Amniotic stem cell (primary cell): ENCODE measurements around the gene RTF2.

Experiments used
- DNase-seq: peaks from one replicate; lab custom pipeline; 2025; lab: John Stamatoyannopoulos, UW

RTF2 gene, protein sequence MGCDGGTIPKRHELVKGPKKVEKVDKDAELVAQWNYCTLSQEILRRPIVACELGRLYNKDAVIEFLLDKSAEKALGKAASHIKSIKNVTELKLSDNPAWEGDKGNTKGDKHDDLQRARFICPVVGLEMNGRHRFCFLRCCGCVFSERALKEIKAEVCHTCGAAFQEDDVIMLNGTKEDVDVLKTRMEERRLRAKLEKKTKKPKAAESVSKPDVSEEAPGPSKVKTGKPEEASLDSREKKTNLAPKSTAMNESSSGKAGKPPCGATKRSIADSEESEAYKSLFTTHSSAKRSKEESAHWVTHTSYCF

GRCh38 chr20:56468316-56469076 lies at the start of gene RTF2:
Gene RTF2, plus strand, starts transcription at chr20:56468627. Its CDS starts 71 bp downstream, at chr20:56468698.
- peak; percentile 96 for DNase-seq

DNA sequence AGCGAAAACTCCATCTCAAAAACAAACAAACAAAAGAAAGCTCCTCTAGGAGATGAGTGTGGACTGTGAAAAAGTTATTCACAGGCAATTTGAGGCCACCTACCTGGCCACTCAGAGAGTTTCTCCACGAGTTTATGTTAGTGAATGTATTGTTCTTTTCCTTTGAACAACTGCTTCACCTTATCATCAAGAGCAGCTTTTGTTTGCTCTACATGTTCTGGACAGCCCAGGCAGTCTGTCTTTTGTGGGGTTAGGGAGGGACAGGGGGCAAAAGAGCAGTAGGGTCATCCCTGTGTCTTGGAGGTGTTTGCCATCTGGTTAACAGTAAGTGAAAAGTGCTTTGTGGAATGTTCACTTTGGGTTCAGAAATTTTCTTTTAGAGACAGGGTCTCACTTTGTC lies 48.4 kb upstream of the RTF2 start:
- no peak for DNase-seq

GRCh38 chr20:56420940-56421688 lies 47.3 kb upstream of the RTF2 start:
- no peak for DNase-seq

- DNase-seq = peak; percentile 8
Observed at GRCh38 chr20:56422076-56422823, 46.2 kb upstream of the RTF2 start.

- DNase-seq = no peak
Observed at GRCh38 chr20:56422824-56423189, 45.6 kb upstream of the RTF2 start.

- DNase-seq = no peak
Observed at GRCh38 chr20:56423211-56423610, 45.2 kb upstream of the RTF2 start.

DNA sequence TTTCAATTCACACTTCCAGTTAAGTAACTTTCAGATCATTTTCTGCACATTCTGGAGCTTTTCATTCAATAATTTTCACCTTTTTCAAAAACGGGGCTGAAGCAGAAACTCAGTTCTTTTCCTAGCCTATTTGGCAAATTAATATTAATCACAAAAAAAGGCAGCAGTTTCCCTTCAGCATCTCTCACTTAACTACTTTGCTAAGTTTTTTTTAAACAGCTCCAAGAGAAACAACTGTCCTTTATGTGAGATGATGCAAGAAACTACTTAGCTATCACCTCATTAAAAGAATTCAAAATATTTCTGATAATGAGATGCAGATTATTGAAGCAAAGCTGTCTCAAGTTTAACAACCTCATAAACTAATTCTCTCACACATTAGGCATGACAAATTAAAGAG lies 44.5 kb upstream of the RTF2 start:
- no peak for DNase-seq

- DNase-seq = no peak
Observed at GRCh38 chr20:56424931-56425330, 43.5 kb upstream of the RTF2 start.

DNA sequence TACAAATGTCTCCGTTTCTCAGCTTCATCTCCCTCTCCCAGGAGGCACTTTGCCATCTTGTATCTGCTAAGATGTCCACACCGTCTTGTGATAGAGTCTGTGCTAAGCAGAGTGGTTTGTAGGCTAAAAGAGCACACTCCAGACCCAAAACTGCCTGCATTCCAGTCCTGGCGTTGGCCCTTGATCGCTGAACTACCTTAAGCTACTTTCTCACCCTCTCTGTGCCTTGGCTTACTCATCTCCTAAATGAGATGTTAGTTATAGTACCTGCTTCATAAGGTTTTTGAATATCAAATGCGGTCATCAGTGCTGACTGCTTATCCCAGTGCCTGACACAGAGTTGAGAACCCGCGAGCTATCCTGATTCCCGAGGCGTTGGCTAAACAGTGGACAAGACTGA lies 42.4 kb upstream of the RTF2 start:
- no peak for DNase-seq

DNA sequence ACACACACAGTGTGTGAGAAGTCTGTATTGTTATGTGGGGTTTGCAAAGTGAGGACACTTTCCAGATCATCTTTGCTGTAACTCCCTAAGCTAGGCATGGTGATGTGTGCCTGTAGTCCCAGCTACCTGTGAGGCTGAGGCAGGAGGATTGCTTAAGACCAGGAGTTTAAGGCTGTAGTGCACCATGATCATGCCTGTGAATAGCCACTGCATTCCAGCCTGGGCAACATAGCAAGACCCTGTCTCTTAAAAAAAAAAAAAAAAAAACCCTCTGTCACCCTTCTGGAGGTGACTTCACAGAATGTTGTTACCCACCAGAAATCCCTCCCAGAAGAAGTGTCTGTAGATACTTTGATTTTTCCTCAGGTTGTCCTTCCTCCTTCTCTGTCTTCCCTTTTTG lies 41.5 kb upstream of the RTF2 start:
- DNase-seq = no peak

GRCh38 chr20:56427797-56428196 lies 40.6 kb upstream of the RTF2 start:
- DNase-seq = no peak

DNA sequence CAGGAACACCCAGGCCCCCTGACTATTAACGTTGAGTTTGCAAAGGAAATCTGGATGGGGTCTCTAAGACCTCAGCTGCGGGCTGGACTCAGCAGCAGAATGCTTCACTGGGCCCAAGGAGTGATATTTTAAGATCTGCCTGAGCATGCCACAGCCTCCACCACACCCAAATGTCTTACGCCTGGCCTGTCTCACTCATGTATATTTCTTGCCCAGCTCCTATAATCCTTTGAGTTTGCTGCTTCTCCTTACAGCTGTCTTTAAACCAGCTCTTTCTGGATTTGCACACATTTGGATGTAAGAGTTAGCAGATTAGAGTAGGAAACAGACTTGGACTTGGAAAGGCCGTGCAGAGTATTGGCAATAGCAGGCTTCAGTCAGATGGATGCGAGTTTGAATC lies 40.0 kb upstream of the RTF2 start:
- DNase-seq = no peak

- DNase-seq = no peak
Observed at GRCh38 chr20:56428881-56429280, 39.5 kb upstream of the RTF2 start.

- DNase-seq = peak; percentile 21
Observed at GRCh38 chr20:56429502-56429901, 38.9 kb upstream of the RTF2 start.

DNA sequence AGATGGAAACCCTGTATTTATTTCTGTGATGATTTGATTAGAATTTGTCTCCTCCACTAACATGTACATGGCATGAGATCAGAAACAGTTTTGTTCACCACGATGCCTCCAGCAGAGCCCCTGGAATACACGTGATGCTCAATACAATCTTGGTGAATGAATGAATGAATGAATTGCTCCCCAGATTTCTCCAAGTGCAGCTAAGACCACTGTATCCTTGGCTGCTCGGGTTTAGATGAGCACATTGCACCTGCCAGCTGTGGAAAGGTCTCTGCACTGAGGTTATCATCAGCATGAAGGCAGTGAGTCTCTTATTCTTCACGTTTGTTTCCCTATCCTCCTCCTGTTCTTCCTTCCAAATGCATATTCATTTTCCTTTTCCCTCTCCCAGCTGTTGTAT lies 38.5 kb upstream of the RTF2 start:
- no peak for DNase-seq

GRCh38 chr20:56430461-56430860 lies 38.0 kb upstream of the RTF2 start:
- no peak for DNase-seq

- DNase-seq = no peak
Observed at GRCh38 chr20:56430957-56431356, 37.5 kb upstream of the RTF2 start.

- no peak for DNase-seq
Observed at GRCh38 chr20:56431471-56431870, 37.0 kb upstream of the RTF2 start.

DNA sequence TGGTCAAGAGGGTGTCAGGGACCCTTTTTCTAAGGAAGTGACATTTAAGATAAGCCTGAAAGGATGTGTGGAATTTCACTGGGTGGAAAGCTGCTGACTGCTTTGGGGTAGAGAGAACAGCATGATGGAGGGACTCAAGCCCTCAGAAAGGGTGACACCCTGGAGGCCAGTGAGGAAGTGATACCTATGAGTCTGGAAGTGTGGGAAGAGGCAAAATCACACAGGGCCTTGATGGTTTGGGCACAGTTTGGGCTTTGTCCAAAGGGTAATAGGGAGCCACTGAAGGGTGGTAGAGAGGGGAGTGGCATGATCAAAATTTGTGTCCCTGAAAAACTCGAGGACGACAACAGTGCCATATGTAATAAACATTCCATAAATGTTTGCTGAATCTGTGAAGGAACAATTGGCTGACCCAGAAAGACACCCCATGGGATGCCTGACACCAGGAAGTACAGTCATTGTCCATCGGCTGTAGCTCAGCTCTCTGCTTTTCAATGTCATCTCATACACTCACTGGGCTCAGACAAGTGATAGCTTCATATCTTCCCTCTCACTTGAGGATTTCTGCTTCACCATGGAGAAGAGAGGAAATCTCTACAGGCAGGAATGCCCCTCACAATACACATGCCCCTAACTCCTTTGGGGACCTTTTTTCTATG lies 35.1 kb upstream of the RTF2 start:
- no peak for DNase-seq

DNA sequence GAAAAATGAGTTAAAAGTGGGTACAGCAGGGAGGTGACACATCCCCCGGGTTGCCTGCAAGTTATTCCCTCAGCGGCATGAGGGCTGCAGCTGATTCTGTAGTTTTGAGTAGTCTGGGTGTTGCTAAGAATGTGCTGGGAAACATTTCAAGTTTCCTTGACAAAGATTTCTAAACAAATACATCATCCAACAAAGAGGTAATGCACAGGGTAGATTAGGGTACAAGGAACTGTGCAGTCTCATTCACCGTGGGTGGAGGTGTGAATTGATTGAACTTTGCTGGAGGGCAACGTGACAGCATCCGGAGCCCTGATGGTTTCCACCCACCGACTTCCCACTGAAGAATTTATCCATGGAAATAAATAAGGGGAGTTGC lies 34.6 kb upstream of the RTF2 start:
- no peak for DNase-seq

GRCh38 chr20:56437196-56437960 lies 31.0 kb upstream of the RTF2 start:
- no peak for DNase-seq
